Kidney (tissue), 14 donors: Measurements from ENCODE around the gene GGT6. TPM values are rescaled to one million over a fixed set of nuclear protein-coding genes. Genes with fewer than 3 reads are reported as not detected.

ENCODE experiments used
- DNase-seq, 5 donors: peaks; one replicate each; pipeline ENCODE4 v3.0.0-alpha.2; 2013 to 2020
- FAIRE-seq: peaks from 2 replicates; lab custom pipeline; 2012; peaks lifted over from hg19 to GRCh38; lab: Jason Lieb, UNC
- H3K27ac ChIP-seq, 2 donors: one replicate each; pipeline ENCODE4 v1.7.0; 2013; ENCODE audit warnings: low read depth in 2 of 2, low read length in 2 of 2, inconsistent platforms in 1 of 2
- H3K27me3 ChIP-seq: one replicate; pipeline ENCODE4 v1.7.1; 2013; ENCODE audit warnings: low read length, inconsistent platforms; ENCODE audit not compliant: control insufficient read depth, insufficient read depth
- H3K36me3 ChIP-seq, 3 donors: one replicate each; pipeline versions ENCODE4 v1.7.0 to v1.7.1; 2013; ENCODE audit warnings: low read length in 3 of 3, control low read depth in 1 of 3, inconsistent platforms in 1 of 3; ENCODE audit not compliant: insufficient read depth in 3 of 3, control insufficient read depth in 2 of 3
- H3K4me1 ChIP-seq, 3 donors: one replicate each; pipeline versions ENCODE4 v1.7.0 to v1.7.1; 2013; ENCODE audit warnings: low read length in 3 of 3, inconsistent platforms in 1 of 3, low read depth in 1 of 3; ENCODE audit not compliant: control insufficient read depth in 2 of 3, insufficient read depth in 2 of 3
- H3K4me3 ChIP-seq, 3 donors: one replicate each; pipeline versions ENCODE4 v1.7.0 to v1.8.1; 2013; ENCODE audit warnings: low read length in 3 of 3, control low read depth in 1 of 3, inconsistent platforms in 1 of 3
- H3K9ac ChIP-seq, 3 donors: one replicate each; pipeline versions ENCODE4 v1.7.0 to v1.7.1; 2013; ENCODE audit warnings: low read length in 3 of 3, control low read depth in 1 of 3, inconsistent platforms in 1 of 3
- H3K9me3 ChIP-seq, 3 donors: one replicate each; pipeline versions ENCODE4 v1.7.0 to v1.7.1; 2013; ENCODE audit warnings: low read length in 3 of 3, control low read depth in 1 of 3, inconsistent platforms in 1 of 3; ENCODE audit not compliant: control insufficient read depth in 2 of 3, insufficient read depth in 1 of 3
- CTCF ChIP-seq: IDR thresholded peaks from 3 replicates; pipeline ENCODE4 v1.5.1; 2012; ENCODE audit warnings: mild to moderate bottlenecking, moderate library complexity, borderline replicate concordance; ENCODE audit not compliant: insufficient read depth; ENCODE audit errors: extremely low read depth
- intact Hi-C: fragments of 100-400 bp; cut with DNase I; formaldehyde crosslinking; loops from one replicate; pipeline ENCODE4 v1.11.1; 2022
- polyA plus RNA-seq: library from polyadenylated mRNA; stranded (reverse); fragments of 350-450 nt; fragmentation: Illumina TruSeq; extraction: RNeasy Lipid Tissue Mini Kit (QIAGEN cat#74804); gene quantifications from one replicate; pipeline ENCODE4 v1.2.3, GENCODE V29; 2014; ENCODE audit warnings: low read depth, low replicate concordance; ENCODE audit not compliant: insufficient read depth
- total RNA-seq: library from RNA; stranded (reverse); fragmentation: NEBNext Ultra II Directional; extraction: Animal tissue kit (Norgen Biotek cat#: 25700); gene quantifications from one replicate; pipeline ENCODE4 v1.2.1, GENCODE V29; 2021
- donor health status: control.
- donor health status: control.
- donor health status: control.
- donor health status: control.
- donor health status: control.
- donor health status: DM: yes; HTN: yes; CAD: no.
- donor health status: Normal renal cell carcinoma (clear cell type).

Gene GGT6
- total and polyA plus RNA-seq, 2 donors from 2014 or later = 16.8 to 51.4 TPM

DNA sequence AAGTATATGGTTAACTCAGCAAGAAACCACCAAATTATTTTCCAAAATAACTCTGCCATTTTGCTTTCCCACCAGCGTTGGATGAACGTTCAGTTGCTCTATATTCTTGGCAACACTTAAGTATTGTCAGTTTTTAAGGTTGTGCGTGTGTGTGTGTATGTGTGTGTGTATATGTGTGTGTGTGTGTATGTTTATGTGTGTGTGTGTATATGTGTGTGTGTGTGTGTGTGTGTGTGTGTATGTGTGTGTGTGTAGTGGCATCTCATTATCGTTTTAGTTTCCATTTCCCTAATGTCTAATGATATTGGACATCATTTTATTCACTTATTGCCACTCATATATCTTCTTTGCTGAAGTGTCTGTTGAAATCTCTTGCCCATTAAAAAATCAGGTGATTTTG is 12.7 kb upstream of the GGT6 start:
- no peak for DNase-seq
- FAIRE-seq = no peak
- Histone ChIP-seq H3K9ac (no peak overlapping the region), H3K9me3 (no peaks in the 10 kb centered on the region), H3K36me3 (no peaks in the 10 kb centered on the region), H3K27ac (peak overlapping the region; percentile 81 to 89), H3K4me3 (no peak overlapping the region), H3K4me1 (peaks cover 0 to 20% (median 19%) of the 10 kb centered on the region in 3 donors), H3K27me3 (no peaks in the 10 kb centered on the region)
- intact Hi-C loops = no loop called here
- TF ChIP-seq CTCF = no peak

GRCh38 chr17:4572131-4572530 is 11.8 kb upstream of the GGT6 start:
- Histone ChIP-seq H3K27ac (no peak overlapping the region), H3K36me3 (no peaks in the 10 kb centered on the region), H3K9me3 (no peaks in the 10 kb centered on the region), H3K4me1 (peaks cover 0 to 20% (median 19%) of the 10 kb centered on the region in 3 donors), H3K9ac (no peak overlapping the region), H3K4me3 (no peak overlapping the region), H3K27me3 (no peaks in the 10 kb centered on the region)
- DNase-seq = no peak
- TF ChIP-seq CTCF = no peak
- intact Hi-C loops = no loop called here
- no peak for FAIRE-seq

- Histone ChIP-seq H3K27ac (no peak overlapping the region), H3K4me1 (peaks cover 0 to 12% (median 11%) of the 10 kb centered on the region in 3 donors), H3K36me3 (no peaks in the 10 kb centered on the region), H3K9me3 (no peaks in the 10 kb centered on the region), H3K27me3 (no peaks in the 10 kb centered on the region), H3K4me3 (no peak overlapping the region), H3K9ac (no peak overlapping the region)
- TF ChIP-seq CTCF = no peak
- DNase-seq (no peak), FAIRE-seq (no peak)
- intact Hi-C loops = loop anchor here (10.0 kb wide), 1 partner anchor 55 kb away; no protein-coding TSS in a partner anchor
Measured at GRCh38 chr17:4569591-4569990, 9.2 kb upstream of the GGT6 start.

- peak; percentile 76 for TF ChIP-seq CTCF
- no peak overlapping the region for H3K9ac ChIP-seq
- H3K4me3 ChIP-seq = no peak overlapping the region
- no peaks in the 10 kb centered on the region for H3K9me3 ChIP-seq
- intact Hi-C loops = loop anchor here (10.0 kb wide), 1 partner anchor 58 kb away; no protein-coding TSS in a partner anchor
- FAIRE-seq (no peak), DNase-seq (peak in 4 of 5 donors; percentile 79 to 91 (median 86))
- H3K4me1 ChIP-seq = peaks cover 0 to 9% (median 2%) of the 10 kb centered on the region in 3 donors
- H3K27me3 ChIP-seq = no peaks in the 10 kb centered on the region
- no peaks in the 10 kb centered on the region for H3K36me3 ChIP-seq
- H3K27ac ChIP-seq = no peak overlapping the region
Measured at GRCh38 chr17:4566785-4567184, 6.4 kb upstream of the GGT6 start.
